GM21825 (cell line): ENCODE measurements around the gene CEP162.
"Not testable (repeated sequence)": the region's sequence is repeated elsewhere in the genome, so short reads cannot be mapped to it uniquely, and the experiment has no call there.

Experiments used
- ATAC-seq: cut with Tn5 transposase; IDR thresholded peaks from one replicate; pipeline ENCODE4 v1.9.1; 2021; ENCODE audit warnings: mild to moderate bottlenecking, moderate library complexity; ENCODE audit not compliant: unreplicated experiment

The CEP162 gene

DNA sequence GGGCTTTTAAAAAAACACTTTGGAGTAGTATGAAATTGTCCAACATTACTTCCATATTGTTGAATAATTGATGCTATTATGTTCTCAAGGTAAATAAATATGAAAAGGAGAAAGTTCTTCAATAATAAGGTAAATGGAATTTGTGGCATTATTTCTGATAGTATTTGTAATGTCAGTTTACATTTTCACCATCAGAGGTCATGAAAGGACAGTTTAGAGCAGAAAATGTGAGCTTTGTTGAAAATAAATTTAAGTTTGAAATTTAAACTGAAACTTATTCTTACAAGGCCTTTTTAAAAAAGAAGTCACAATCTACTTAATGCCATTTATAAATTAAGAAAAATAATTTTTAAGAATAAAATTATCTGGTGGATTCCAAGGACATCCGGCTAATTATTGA lies 15.8 kb upstream of the CEP162 start:
- no peak for ATAC-seq

DNA sequence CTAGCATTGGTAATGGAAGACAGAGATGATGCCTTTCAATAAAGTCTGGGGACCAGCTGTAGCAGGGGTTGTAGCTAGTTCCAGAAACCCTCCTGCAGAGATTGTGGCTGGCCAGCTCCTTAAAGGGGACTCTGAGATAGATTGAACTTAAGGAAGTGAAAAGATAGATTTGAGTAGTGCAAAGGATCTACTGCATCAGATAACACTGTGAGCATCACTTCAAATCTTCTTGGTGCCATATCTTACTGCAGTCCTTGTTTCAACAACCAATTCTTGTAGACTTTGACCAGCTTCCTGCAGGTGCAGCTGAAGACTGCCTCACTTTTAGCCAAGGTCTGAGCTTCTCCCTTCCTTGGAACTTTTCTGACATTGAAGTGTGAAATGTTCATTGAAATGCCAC lies 14.8 kb upstream of the CEP162 start:
- ATAC-seq: no peak

DNA sequence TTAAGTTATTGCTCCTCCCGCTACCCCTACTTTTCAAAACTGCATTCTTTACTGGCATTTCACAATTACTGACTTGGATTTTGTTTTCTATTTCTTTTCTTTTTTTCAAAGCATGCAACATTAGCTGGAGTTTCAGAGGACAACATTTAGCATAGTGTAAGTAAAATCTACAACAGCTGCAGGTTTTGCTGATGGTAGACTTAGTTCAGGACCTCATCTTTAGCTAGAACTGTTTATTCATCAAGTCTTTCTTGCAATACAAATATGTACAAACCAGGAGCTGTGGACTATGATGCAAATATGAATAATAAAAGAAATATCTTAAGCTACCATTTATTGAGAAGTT lies 728 bp upstream of the CEP162 start:
- no peak for ATAC-seq

GRCh38 chr6:84227044-84227433 lies 404 bp downstream of the CEP162 start:
- ATAC-seq: peak; percentile 2

DNA sequence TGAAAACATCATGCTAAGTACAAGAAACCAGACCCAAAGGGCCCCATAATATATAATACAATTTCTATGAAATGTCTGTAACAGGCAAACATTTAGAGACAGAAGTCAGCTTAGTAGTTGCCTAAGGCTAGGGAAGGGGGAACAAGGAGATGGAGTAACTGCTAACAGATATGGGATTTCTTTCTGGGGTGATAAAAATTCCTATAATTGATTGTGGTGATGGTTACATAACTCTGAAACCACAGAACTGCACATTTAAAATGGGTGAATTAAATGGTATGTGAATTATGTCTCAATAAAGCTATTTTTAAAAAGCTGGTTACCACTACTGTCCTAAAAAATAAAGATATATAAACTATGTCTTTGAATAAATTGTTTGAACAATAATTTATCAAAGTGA lies 3.2 kb downstream of the CEP162 start:
- ATAC-seq: no peak

DNA sequence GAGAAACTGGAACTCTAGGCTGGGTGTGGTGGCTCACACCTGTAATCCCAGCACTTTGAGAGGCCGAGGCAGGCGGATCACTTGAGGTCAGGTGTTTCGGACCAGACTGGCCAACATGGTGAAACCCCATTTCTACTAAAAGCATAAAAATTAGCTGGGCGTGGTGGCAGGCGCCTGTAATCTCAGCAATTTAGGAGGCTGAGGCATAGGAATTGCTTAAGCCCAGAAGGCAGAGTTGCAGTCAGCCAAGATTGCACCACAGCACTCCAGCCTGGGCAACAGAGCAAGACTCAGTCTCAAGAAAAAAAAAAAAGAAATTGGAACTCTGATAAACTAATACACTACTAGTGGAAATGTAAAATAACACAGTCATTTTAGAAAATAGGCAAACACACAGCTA lies 3.8 kb downstream of the CEP162 start:
- ATAC-seq: not testable (repeated sequence)

DNA sequence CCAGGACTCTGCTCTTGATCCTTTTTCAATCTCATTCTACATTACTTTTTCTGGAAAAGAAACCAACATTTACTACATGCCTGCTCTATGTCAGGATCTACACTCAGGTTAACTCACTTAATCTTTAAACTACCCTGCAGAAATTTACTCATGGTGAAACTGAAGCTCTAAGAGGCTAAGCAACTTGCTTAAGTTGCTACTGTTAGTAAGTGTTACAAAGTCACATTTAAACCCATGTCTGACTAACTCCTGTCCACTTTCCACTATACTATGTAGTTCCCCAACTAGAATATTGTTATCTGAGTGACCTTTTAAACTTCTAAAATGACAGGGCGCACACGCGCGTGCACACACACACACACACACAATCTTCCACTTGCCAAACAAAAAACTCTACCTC lies 5.0 kb downstream of the CEP162 start:
- peak; percentile 37 for ATAC-seq

- no peak for ATAC-seq
Measured at GRCh38 chr6:84220809-84221409, 6.5 kb downstream of the CEP162 start.

- no peak for ATAC-seq
Measured at GRCh38 chr6:84218091-84218490, 9.4 kb downstream of the CEP162 start.

DNA sequence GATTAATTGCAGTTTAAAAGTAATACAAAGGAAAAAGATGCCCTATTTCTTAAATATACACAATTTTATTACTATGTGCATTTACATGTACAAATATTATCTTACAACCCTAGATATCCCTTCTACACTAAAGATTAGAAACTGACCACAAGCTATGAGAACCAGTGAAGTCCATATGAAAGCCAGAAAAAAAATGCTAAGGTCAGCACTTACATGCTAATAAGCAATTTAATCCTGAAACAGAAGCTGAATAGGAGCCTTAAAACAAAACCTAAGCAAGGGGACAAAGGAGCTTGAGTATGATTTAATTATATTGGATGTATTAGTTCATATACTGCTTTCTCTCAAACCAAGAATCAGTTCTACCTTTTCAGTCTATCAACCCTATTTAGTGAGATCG lies 14.2 kb downstream of the CEP162 start:
- ATAC-seq: no peak

DNA sequence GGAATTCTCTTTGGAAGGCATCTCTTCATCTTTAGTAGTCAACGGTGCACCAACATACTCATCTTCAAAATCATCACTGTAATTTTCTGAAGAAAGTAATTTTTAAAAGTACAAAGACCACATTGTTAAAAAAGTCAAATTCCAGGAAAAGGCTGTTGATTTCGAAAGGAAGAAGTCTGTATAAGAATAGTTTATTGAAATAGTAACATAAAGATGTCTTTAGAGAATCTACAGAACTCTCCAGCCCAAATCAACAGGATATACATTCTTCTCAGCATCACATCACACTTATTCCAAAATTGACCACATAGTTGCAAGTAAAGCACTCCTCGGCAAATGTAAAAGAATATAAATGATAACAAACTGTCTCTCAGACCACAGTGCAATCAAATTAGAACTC lies 23.4 kb downstream of the CEP162 start:
- ATAC-seq: no peak

DNA sequence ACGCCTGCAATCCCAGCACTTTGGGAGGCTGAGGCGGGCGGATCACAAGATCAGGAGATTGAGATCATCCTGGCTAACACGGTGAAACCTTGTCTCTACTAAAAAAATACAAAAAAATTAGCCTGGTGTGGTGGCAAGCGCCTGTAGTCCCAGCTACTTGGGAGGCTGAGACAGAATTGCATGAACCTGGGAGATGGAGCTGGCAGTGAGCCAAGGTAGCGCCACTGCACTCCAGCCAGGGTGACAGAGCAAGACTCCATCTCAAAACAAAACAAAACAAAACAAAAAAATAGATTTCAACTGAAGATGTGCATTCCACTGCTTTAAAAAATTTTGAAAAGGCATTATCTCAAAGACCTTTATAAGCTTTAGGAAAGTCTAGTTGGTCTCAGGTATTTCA lies 27.5 kb downstream of the CEP162 start:
- not testable (repeated sequence) for ATAC-seq

GRCh38 chr6:84197708-84198107 lies 29.7 kb downstream of the CEP162 start:
- no peak for ATAC-seq

GRCh38 chr6:84193114-84193708 lies 34.2 kb downstream of the CEP162 start:
- no peak for ATAC-seq

DNA sequence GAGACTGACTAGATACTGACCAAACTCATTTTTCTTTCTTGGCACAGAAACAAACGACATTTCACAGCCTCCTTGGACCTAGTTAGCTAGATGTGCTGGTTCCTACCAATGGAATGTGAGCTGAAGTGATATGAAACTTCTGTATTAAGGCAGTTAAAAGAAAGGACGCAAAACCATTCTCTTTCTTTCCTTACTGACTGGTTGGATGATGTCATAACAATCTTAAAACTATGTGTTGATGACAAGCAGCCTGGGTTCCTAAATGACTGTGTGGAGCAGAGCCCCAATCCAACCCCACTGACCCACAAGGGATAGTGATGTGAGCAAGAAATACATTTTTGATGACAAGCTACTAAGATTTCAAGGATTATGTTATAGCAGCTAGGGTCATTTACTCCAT lies 35.6 kb downstream of the CEP162 start:
- ATAC-seq: no peak

- ATAC-seq: not testable (repeated sequence)
Measured at GRCh38 chr6:84189356-84189755, 38.1 kb downstream of the CEP162 start.

DNA sequence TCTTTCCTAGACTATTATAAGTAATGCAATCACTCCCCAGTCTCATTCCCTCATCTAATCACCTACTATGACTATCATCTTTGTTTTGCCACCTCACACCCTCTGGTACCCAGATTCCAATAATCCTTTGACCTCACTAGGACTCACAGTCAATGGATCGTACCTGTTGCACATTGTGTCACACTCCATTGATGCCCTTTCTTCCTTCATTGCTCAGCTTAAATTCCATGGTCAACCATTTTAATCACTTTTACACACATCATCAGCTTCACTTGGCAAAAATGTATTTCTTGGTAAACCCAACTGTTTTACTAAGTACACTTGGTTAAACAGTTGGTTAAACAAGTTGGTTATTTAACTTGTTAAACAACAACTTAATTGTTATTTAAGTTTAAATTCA lies 44.0 kb downstream of the CEP162 start:
- ATAC-seq: no peak

DNA sequence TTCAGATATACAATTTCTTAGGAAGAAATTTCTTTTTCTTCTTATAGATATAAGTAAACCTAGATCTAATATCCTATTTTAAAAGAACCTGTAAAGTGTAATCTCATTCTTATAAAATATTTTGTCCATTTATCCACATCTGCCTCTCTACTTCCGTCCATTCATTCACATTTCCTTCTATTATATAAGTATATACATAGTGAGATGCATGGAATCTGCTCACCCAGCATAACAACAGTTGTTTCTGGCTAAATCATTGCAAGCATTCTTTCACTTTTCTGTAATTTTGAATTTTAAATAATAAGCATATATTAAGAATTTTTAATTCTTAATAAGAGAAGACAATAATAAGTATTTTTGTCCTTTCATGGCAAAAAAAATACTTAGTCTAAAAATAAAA lies 45.4 kb downstream of the CEP162 start:
- no peak for ATAC-seq

DNA sequence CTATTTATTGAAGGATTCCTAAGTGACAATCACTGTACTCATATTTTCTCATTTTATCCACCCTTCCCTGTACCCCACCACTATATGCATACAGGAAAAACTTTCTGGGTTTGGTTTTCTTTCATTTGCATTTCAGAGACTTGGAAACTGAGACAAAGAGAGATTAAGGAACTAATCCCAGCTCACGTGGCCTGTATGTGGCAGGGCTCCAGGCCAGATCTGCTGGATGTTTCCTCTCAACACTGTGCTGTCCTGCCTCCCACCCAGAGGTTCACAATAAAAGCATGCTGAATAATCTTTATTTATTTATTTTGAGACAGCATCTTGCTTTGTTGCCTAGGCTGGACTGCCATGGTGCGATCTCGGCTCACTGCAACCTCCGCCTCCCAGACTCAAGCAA lies 50.2 kb downstream of the CEP162 start:
- no peak for ATAC-seq

DNA sequence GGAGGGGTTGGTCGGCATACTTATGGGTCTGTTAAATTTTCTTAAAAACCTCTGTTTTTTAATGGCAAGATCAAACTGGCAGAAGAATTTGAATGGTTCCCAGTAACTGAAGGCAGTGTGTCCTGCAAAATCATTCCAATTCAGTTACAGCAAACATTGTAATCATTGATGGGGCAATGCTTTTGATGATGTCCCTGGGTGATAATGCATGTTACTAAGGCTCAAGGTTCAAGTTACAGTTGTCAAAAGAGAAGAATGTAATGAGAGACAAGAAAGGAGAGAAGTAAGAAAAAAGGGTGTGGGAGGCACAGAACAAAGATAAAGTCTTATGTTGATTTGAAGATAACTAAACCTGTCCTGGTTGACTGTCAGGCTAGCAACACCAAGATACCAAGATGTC lies 54.9 kb downstream of the CEP162 start:
- no peak for ATAC-seq

DNA sequence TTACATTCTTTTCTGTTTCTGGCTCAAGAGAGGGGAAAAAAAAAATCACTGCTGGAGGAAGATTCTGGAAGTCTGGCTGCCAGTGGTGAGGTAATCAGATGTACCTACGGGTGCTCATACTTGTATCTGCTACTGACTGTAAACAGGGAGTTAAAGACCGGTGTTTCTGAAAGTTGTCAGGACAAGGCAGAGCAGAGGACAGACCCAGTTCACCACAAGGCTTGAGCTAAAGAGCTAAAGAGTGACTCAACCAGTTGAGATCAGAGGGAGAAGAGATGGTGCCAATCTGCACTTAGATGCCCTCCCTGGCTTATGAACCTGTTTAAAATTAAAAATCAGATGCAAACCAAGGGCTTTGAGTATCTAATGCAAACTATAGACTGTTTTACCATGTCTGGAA lies 55.4 kb downstream of the CEP162 start:
- ATAC-seq: no peak

- ATAC-seq: no peak
Measured at GRCh38 chr6:84167457-84167856, 60.0 kb downstream of the CEP162 start.

- no peak for ATAC-seq
Measured at GRCh38 chr6:84166395-84166794, 61.0 kb downstream of the CEP162 start.
